CD4-positive, CD25-positive, alpha-beta regulatory T cell (primary cell): ENCODE data around the gene DENND1A. TPM values are rescaled to one million over a fixed set of nuclear protein-coding genes. Genes with fewer than 3 reads are reported as not detected.

Experiments
- ATAC-seq, 2 donors: fragments of 150-1000 bp; cut with Tn5 transposase; one replicate each; pipeline ENCODE4 v1.10.0; 2021; ENCODE audit warnings: low read depth in 2 of 2, moderate number of reproducible peaks in 2 of 2, moderate library complexity in 1 of 2
- DNase-seq, 3 donors: peaks; one replicate each; pipeline versions ENCODE4 v3.0.0 to v3.0.0-alpha.2; 2012 to 2022; ENCODE audit warnings: mixed read lengths in 1 of 3
- H3K27ac ChIP-seq: one replicate; pipeline ENCODE4 v1.7.0; 2013; ENCODE audit warnings: mild to moderate bottlenecking, low read length; ENCODE audit not compliant: insufficient read depth, poor library complexity, severe bottlenecking
- H3K27me3 ChIP-seq: one replicate; pipeline ENCODE4 v1.7.0; 2013; ENCODE audit warnings: low read length; ENCODE audit not compliant: control insufficient read depth, insufficient read depth
- H3K36me3 ChIP-seq: one replicate; pipeline ENCODE4 v1.7.0; 2013; ENCODE audit warnings: mild to moderate bottlenecking, low read length, moderate library complexity; ENCODE audit not compliant: control insufficient read depth, insufficient read depth
- H3K4me1 ChIP-seq: 2 replicates; pipeline ENCODE4 v1.7.0; 2013; ENCODE audit warnings: mild to moderate bottlenecking, low read length; ENCODE audit not compliant: insufficient read depth, control insufficient read depth, poor library complexity, severe bottlenecking
- H3K4me3 ChIP-seq: one replicate; pipeline ENCODE4 v1.7.0; 2013; ENCODE audit warnings: low read depth, mild to moderate bottlenecking, low read length, moderate library complexity
- H3K9me3 ChIP-seq, 2 experiments: 1 replicate in 1 of 2; 2 replicates in 1 of 2; pipeline ENCODE4 v1.7.0; 2013; ENCODE audit warnings: low read length in 2 of 2, mild to moderate bottlenecking in 1 of 2, moderate library complexity in 1 of 2; ENCODE audit not compliant: control insufficient read depth in 2 of 2
- H3K27ac Mint-ChIP-seq, 3 donors: one replicate each; pipeline ENCODE4 v1.8.0; 2020 to 2022; ENCODE audit warnings: mild to moderate bottlenecking in 3 of 3, mixed read lengths in 3 of 3, moderate library complexity in 2 of 3
- H3K27me3 Mint-ChIP-seq: one replicate; pipeline ENCODE4 v1.8.0; 2022; ENCODE audit warnings: mild to moderate bottlenecking, mixed read lengths
- H3K36me3 Mint-ChIP-seq: one replicate; pipeline ENCODE4 v1.8.0; 2020; ENCODE audit warnings: mixed read lengths
- H3K4me1 Mint-ChIP-seq, 4 donors: one replicate each; pipeline ENCODE4 v1.8.0; 2020 to 2022; ENCODE audit warnings: mixed read lengths in 4 of 4, mild to moderate bottlenecking in 1 of 4
- H3K4me3 Mint-ChIP-seq, 4 donors: one replicate each; pipeline ENCODE4 v1.8.0; 2020 to 2022; ENCODE audit warnings: mild to moderate bottlenecking in 4 of 4, mixed read lengths in 4 of 4, moderate library complexity in 3 of 4
- H3K9me3 Mint-ChIP-seq, 7 donors: one replicate each; pipeline ENCODE4 v1.8.0; 2020 to 2022; ENCODE audit warnings: mixed read lengths in 7 of 7, mild to moderate bottlenecking in 3 of 7, moderate library complexity in 2 of 7
- polyA plus RNA-seq, 4 donors: library from polyadenylated mRNA; unstranded; fragments of 300-500 nt; fragmentation: Illumina TruSeq; gene quantifications; one replicate each; pipeline ENCODE4 v1.2.3, GENCODE V29; 2021
- total RNA-seq: library from RNA; stranded (reverse); gene quantifications from one replicate; pipeline ENCODE4 v1.2.3, GENCODE V29; 2022

Gene DENND1A
- total and polyA plus RNA-seq, 5 donors from 2014 or later: 3.5 to 21.8 (median 4.7) TPM

- H3K4me3 Mint-ChIP-seq: no peak overlapping the region
- H3K36me3 ChIP-seq: no peaks in the 10 kb centered on the region
Observed at GRCh38 chr9:123412171-123412820, 517.6 kb downstream of the DENND1A start.

GRCh38 chr9:123411636-123412035, 518.3 kb downstream of the DENND1A start:
- Histone ChIP-seq H3K4me1 (no peaks in the 10 kb centered on the region), H3K27me3 (no peaks in the 10 kb centered on the region), H3K36me3 (no peaks in the 10 kb centered on the region), H3K9me3 (no peaks in the 10 kb centered on the region), H3K4me3 (no peak overlapping the region), H3K27ac (no peak overlapping the region)
- Mint-ChIP-seq H3K36me3 (peaks cover 11% of the 10 kb centered on the region), H3K4me1 (peaks cover 0 to 6% (median 0%) of the 10 kb centered on the region in 4 donors), H3K9me3 (no peaks in the 10 kb centered on the region), H3K27me3 (no peaks in the 10 kb centered on the region), H3K27ac (no peak overlapping the region), H3K4me3 (no peak overlapping the region)
- DNase-seq (no peak), ATAC-seq (no peak)

More at GRCh38 chr9:123412171-123412820, 517.6 kb downstream of the DENND1A start:
- peaks cover 0 to 4% (median 0%) of the 10 kb centered on the region in 4 donors for H3K4me1 Mint-ChIP-seq
- H3K27me3 ChIP-seq: no peaks in the 10 kb centered on the region
- no peak overlapping the region for H3K4me3 ChIP-seq
- H3K9me3 ChIP-seq: no peaks in the 10 kb centered on the region
- H3K9me3 Mint-ChIP-seq: no peaks in the 10 kb centered on the region
- ATAC-seq (no peak), DNase-seq (no peak)
- H3K36me3 Mint-ChIP-seq: peaks cover 11% of the 10 kb centered on the region
- no peaks in the 10 kb centered on the region for H3K4me1 ChIP-seq
- H3K27me3 Mint-ChIP-seq: no peaks in the 10 kb centered on the region
- H3K27ac ChIP-seq: no peak overlapping the region
- H3K27ac Mint-ChIP-seq: no peak overlapping the region

- no peaks in the 10 kb centered on the region for H3K9me3 ChIP-seq
- peaks cover 0 to 7% (median 0%) of the 10 kb centered on the region in 4 donors for H3K4me1 Mint-ChIP-seq
- no peak overlapping the region for H3K27ac Mint-ChIP-seq
- no peak overlapping the region for H3K4me3 Mint-ChIP-seq
- H3K4me1 ChIP-seq: no peaks in the 10 kb centered on the region
- H3K36me3 Mint-ChIP-seq: peaks cover 6% of the 10 kb centered on the region
- no peaks in the 10 kb centered on the region for H3K36me3 ChIP-seq
- H3K27me3 Mint-ChIP-seq: no peaks in the 10 kb centered on the region
- no peaks in the 10 kb centered on the region for H3K9me3 Mint-ChIP-seq
- no peak overlapping the region for H3K4me3 ChIP-seq
- H3K27ac ChIP-seq: no peak overlapping the region
- H3K27me3 ChIP-seq: no peaks in the 10 kb centered on the region
- ATAC-seq: no peak
- DNase-seq: no peak
Observed at GRCh38 chr9:123411191-123411590, 518.7 kb downstream of the DENND1A start.

GRCh38 chr9:123410281-123410910, 519.5 kb downstream of the DENND1A start:
- H3K36me3 ChIP-seq: no peaks in the 10 kb centered on the region

GRCh38 chr9:123408313-123409262, 521.3 kb downstream of the DENND1A start:
- no peak for DNase-seq
- no peaks in the 10 kb centered on the region for H3K36me3 ChIP-seq
- ATAC-seq: no peak
- H3K27ac Mint-ChIP-seq: no peak overlapping the region
- no peaks in the 10 kb centered on the region for H3K27me3 ChIP-seq
- H3K4me3 ChIP-seq: no peak overlapping the region
- no peaks in the 10 kb centered on the region for H3K27me3 Mint-ChIP-seq
- H3K4me1 ChIP-seq: no peaks in the 10 kb centered on the region
- no peaks in the 10 kb centered on the region for H3K9me3 ChIP-seq
- H3K9me3 Mint-ChIP-seq: no peaks in the 10 kb centered on the region
- H3K27ac ChIP-seq: no peak overlapping the region
- H3K36me3 Mint-ChIP-seq: no peaks in the 10 kb centered on the region
- no peak overlapping the region for H3K4me3 Mint-ChIP-seq
- peaks cover 0 to 6% (median 0%) of the 10 kb centered on the region in 4 donors for H3K4me1 Mint-ChIP-seq

More at GRCh38 chr9:123410281-123410910, 519.5 kb downstream of the DENND1A start:
- Histone ChIP-seq H3K4me1 (no peaks in the 10 kb centered on the region), H3K27me3 (no peaks in the 10 kb centered on the region), H3K4me3 (no peak overlapping the region), H3K27ac (no peak overlapping the region), H3K9me3 (no peaks in the 10 kb centered on the region)
- H3K9me3 Mint-ChIP-seq: no peaks in the 10 kb centered on the region
- H3K4me1 Mint-ChIP-seq: peaks cover 0 to 10% (median 0%) of the 10 kb centered on the region in 4 donors
- H3K4me3 Mint-ChIP-seq: no peak overlapping the region
- DNase-seq: no peak
- H3K27ac Mint-ChIP-seq: no peak overlapping the region
- no peaks in the 10 kb centered on the region for H3K27me3 Mint-ChIP-seq
- H3K36me3 Mint-ChIP-seq: peaks cover 5% of the 10 kb centered on the region
- no peak for ATAC-seq

GRCh38 chr9:123407217-123407851, 522.6 kb downstream of the DENND1A start:
- Histone ChIP-seq H3K36me3 (no peaks in the 10 kb centered on the region), H3K27me3 (no peaks in the 10 kb centered on the region), H3K4me1 (no peaks in the 10 kb centered on the region), H3K4me3 (no peak overlapping the region), H3K27ac (no peak overlapping the region), H3K9me3 (no peaks in the 10 kb centered on the region)
- peaks cover 0 to 6% (median 0%) of the 10 kb centered on the region in 4 donors for H3K4me1 Mint-ChIP-seq
- no peaks in the 10 kb centered on the region for H3K36me3 Mint-ChIP-seq
- no peak for DNase-seq
- no peak overlapping the region for H3K4me3 Mint-ChIP-seq
- no peaks in the 10 kb centered on the region for H3K27me3 Mint-ChIP-seq
- H3K9me3 Mint-ChIP-seq: no peaks in the 10 kb centered on the region
- H3K27ac Mint-ChIP-seq: peak overlapping the region in 1 of 3 donors; percentile 87
- ATAC-seq: no peak

- Mint-ChIP-seq H3K4me3 (no peak overlapping the region), H3K27me3 (no peaks in the 10 kb centered on the region), H3K27ac (peak overlapping the region in 1 of 3 donors; percentile 87), H3K9me3 (no peaks in the 10 kb centered on the region), H3K36me3 (no peaks in the 10 kb centered on the region), H3K4me1 (peaks cover 0 to 6% (median 0%) of the 10 kb centered on the region in 4 donors)
- DNase-seq (no peak), ATAC-seq (no peak)
- Histone ChIP-seq H3K4me1 (no peaks in the 10 kb centered on the region), H3K9me3 (no peaks in the 10 kb centered on the region), H3K4me3 (no peak overlapping the region), H3K27ac (no peak overlapping the region), H3K36me3 (no peaks in the 10 kb centered on the region), H3K27me3 (no peaks in the 10 kb centered on the region)
Observed at GRCh38 chr9:123406691-123407216, 523.2 kb downstream of the DENND1A start.
